ENCODE results near the gene GPC6. TPM values are rescaled to one million over a fixed set of nuclear protein-coding genes. Genes with fewer than 3 reads are reported as not detected.
A peak's percentile ranks its signal among the peaks of the same experiment; 100 is the strongest.

GPC6 gene
- polyA plus RNA-seq, 1 of the 3 experiments (the other 2 are of a cell fraction): 6.7 TPM

DNA sequence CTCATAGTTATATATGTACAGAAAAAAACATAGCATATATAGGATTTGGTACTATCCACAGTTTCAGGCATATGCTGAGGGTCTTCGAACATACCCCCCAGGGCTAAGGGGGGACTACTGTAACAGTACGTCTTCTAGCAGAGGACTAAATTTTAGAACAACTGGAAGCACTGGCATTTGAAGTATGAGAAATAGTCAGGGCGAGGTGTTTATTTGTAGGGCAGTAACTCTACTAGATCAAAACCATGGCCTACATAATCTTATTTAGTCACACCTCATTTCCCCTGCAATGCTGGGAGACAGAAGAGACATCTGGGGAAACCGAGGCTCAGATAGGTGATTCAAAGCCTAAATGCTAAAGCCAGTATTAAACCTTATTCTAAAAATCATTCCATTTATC is 1007.2 kb downstream of the GPC6 start:
- CTCF ChIA-PET: no interaction called here
- POLR2A ChIA-PET: no interaction called here
- peak overlapping the region; percentile 19; the same call in 1 of the 2 replicates for H2AFZ ChIP-seq (ENCODE audit: low read depth)

More for the DNA sequence above, 1007.2 kb downstream of the GPC6 start:
- TF ChIP-seq SMC3 (IDR thresholded peaks at IDR 0.05; ENCODE audit: low read depth, low read length): no peak
- TF ChIP-seq, protein P1, sequence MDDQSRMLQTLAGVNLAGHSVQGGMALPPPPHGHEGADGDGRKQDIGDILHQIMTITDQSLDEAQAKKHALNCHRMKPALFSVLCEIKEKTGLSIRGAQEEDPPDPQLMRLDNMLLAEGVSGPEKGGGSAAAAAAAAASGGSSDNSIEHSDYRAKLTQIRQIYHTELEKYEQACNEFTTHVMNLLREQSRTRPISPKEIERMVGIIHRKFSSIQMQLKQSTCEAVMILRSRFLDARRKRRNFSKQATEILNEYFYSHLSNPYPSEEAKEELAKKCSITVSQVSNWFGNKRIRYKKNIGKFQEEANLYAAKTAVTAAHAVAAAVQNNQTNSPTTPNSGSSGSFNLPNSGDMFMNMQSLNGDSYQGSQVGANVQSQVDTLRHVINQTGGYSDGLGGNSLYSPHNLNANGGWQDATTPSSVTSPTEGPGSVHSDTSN (IDR thresholded peaks at IDR 0.05): no peak
- no peak for TF ChIP-seq RAD21 (IDR thresholded peaks at IDR 0.05; ENCODE audit: low read length)
- TF ChIP-seq, protein P2, sequence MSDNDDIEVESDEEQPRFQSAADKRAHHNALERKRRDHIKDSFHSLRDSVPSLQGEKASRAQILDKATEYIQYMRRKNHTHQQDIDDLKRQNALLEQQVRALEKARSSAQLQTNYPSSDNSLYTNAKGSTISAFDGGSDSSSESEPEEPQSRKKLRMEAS (IDR thresholded peaks at IDR 0.05; ENCODE audit: low read depth): no peak
- TF ChIP-seq CHD2 (IDR thresholded peaks at IDR 0.05; ENCODE audit: low read length, partially characterized antibody): no peak
- TF ChIP-seq, protein P3, sequence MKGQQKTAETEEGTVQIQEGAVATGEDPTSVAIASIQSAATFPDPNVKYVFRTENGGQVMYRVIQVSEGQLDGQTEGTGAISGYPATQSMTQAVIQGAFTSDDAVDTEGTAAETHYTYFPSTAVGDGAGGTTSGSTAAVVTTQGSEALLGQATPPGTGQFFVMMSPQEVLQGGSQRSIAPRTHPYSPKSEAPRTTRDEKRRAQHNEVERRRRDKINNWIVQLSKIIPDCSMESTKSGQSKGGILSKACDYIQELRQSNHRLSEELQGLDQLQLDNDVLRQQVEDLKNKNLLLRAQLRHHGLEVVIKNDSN (IDR thresholded peaks at IDR 0.05; ENCODE audit: borderline replicate concordance, low read depth): no peak
- TF ChIP-seq, protein P4, sequence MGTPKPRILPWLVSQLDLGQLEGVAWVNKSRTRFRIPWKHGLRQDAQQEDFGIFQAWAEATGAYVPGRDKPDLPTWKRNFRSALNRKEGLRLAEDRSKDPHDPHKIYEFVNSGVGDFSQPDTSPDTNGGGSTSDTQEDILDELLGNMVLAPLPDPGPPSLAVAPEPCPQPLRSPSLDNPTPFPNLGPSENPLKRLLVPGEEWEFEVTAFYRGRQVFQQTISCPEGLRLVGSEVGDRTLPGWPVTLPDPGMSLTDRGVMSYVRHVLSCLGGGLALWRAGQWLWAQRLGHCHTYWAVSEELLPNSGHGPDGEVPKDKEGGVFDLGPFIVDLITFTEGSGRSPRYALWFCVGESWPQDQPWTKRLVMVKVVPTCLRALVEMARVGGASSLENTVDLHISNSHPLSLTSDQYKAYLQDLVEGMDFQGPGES (IDR thresholded peaks at IDR 0.05; ENCODE audit: low read depth, low read length): no peak
- no peak for TF ChIP-seq POLR2AphosphoS5 (IDR thresholded peaks at IDR 0.05; ENCODE audit: low read depth, low read length)
- TF ChIP-seq NFIC (IDR thresholded peaks at IDR 0.05; ENCODE audit: borderline replicate concordance): no peak
- no peak for TF ChIP-seq TAF1 (IDR thresholded peaks at IDR 0.05; ENCODE audit: borderline replicate concordance, low read depth, low read length)
- TF ChIP-seq GATA2 (CRISPR knock-in tag; IDR thresholded peaks at IDR 0.05): no peak
- TF ChIP-seq MEF2A (IDR thresholded peaks at IDR 0.05; ENCODE audit: borderline replicate concordance, low read depth): no peak
- TF ChIP-seq, protein P5, sequence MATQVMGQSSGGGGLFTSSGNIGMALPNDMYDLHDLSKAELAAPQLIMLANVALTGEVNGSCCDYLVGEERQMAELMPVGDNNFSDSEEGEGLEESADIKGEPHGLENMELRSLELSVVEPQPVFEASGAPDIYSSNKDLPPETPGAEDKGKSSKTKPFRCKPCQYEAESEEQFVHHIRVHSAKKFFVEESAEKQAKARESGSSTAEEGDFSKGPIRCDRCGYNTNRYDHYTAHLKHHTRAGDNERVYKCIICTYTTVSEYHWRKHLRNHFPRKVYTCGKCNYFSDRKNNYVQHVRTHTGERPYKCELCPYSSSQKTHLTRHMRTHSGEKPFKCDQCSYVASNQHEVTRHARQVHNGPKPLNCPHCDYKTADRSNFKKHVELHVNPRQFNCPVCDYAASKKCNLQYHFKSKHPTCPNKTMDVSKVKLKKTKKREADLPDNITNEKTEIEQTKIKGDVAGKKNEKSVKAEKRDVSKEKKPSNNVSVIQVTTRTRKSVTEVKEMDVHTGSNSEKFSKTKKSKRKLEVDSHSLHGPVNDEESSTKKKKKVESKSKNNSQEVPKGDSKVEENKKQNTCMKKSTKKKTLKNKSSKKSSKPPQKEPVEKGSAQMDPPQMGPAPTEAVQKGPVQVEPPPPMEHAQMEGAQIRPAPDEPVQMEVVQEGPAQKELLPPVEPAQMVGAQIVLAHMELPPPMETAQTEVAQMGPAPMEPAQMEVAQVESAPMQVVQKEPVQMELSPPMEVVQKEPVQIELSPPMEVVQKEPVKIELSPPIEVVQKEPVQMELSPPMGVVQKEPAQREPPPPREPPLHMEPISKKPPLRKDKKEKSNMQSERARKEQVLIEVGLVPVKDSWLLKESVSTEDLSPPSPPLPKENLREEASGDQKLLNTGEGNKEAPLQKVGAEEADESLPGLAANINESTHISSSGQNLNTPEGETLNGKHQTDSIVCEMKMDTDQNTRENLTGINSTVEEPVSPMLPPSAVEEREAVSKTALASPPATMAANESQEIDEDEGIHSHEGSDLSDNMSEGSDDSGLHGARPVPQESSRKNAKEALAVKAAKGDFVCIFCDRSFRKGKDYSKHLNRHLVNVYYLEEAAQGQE (IDR thresholded peaks at IDR 0.05; ENCODE audit: low read depth, low read length): no peak
- no peak for TF ChIP-seq RFX5 (IDR thresholded peaks at IDR 0.05; ENCODE audit: low read length)
- no peak for TF ChIP-seq SIN3A (IDR thresholded peaks at IDR 0.05; ENCODE audit: borderline replicate concordance, low read depth, low read length)
- TF ChIP-seq TCF12 (IDR thresholded peaks at IDR 0.05): no peak
- TF ChIP-seq YY1 (IDR thresholded peaks at IDR 0.05; ENCODE audit: low read depth): no peak
- TF ChIP-seq ELF1 (IDR thresholded peaks at IDR 0.05): no peak
- Histone ChIP-seq H3K79me2 (ENCODE audit: insufficient read depth) (no peaks in the 10 kb centered on the region), H3K9me2 (no peaks in the 10 kb centered on the region), H3K27ac (ENCODE audit: low read depth in 2 of 2, low read length in 1 of 2) (peak overlapping the region in 1 of 2 experiments; percentile 84; a peak in 2 of 4 replicates), H3K4me3 (ENCODE audit: low read depth in 2 of 2, low read length in 1 of 2) (no peak overlapping the region), H4K20me1 (ENCODE audit: insufficient read depth) (no peaks in the 10 kb centered on the region), H3K9ac (peak overlapping the region; percentile 25; the same call in 1 of the 2 replicates), H3K9me3 (no peaks in the 10 kb centered on the region), H3F3A (replicated peaks; ENCODE audit: insufficient read depth) (peaks cover 3% of the 10 kb centered on the region), H3K27me3 (ENCODE audit: insufficient read depth) (no peaks in the 10 kb centered on the region), H3K4me2 (no peak overlapping the region), H3K4me1 (ENCODE audit: control insufficient read depth in 1 of 2, insufficient read depth in 2 of 2, low read depth in 1 of 2, low read length in 1 of 2) (peaks cover 0 to 15% of the 10 kb centered on the region in 2 experiments; a peak in 2 of 4 replicates), H3K36me3 (replicated peaks in 1 of 2; ENCODE audit: control insufficient read depth in 1 of 2, insufficient read depth in 2 of 2, low read length in 1 of 2) (no peaks in the 10 kb centered on the region)
- 57% methylated on average over 4 of the region's 4 CpGs for WGBS (ENCODE audit: low lambda C conversion rate)
- no peak for DNase-seq
